DMS 273 (cell line): ENCODE results near the gene SAMD5.

Experiments used
- DNase-seq: peaks from one replicate; lab custom pipeline; 2025; ENCODE audit not compliant: unreplicated experiment; lab: John Stamatoyannopoulos, UW

The SAMD5 gene

DNA sequence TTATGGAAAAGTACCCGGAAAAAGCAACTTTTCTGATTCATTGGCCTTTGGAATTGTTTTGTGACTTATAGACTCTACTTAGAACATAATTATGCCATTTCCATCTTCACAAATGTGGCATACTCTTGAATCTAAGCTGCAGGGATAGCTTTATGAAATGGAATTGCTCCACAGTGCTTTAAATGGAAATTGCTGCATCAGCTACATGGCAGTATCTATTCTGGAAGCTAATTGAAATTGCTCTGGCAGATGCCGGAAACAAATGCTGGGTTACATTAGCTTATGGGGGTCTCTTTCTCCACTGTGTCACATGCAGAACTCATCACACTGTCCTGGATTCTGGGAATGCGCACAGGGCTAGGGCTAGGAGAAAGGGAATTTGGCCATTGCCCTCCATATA is 108.9 kb downstream of the SAMD5 start:
- no peak for DNase-seq

DNA sequence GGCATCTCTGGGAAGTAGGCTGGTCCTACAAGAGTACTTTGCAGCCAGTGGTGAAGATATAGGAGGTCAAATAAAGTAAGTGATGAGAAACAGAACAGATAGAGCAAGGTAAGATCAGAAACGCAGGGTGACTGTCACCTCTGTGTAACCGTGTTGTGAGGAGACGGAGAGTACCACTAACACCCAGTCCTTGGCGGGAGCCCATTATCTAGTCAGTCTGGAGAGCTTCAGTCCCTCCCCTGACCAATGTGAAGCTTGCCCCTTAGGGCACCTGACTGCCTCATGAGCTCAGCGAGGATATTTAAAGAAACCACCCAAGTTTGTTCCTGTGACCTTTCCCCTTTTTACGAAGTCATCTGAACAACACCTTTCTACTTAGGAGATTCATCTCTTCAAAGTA is 110.0 kb downstream of the SAMD5 start:
- DNase-seq: no peak

DNA sequence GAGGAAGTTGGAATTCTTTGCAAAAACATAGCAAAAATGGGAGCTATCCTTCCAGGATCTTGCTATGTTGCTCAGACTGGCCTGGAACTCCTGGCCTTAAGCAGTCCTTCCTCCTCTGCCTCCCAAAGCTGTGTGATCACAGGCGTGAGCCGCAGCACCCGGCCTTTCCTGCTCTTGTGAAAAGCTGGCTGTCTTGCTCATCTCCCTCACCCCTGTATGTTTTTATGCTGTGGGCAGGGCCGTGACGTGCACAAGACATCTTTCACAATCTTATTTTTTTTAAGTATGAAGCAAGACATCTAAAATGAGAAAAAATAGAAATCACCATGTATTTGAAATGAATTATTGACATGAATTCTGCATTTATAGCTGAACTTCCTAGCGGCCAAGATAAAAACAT is 110.4 kb downstream of the SAMD5 start:
- no peak for DNase-seq
